ENCODE measurements around the gene ZFPM1.

- TF ChIP-seq ZFP3 (CRISPR knock-in tag; IDR thresholded peaks at IDR 0.05), result no peak
- no peak for TF ChIP-seq RARB (CRISPR knock-in tag; IDR thresholded peaks at IDR 0.05)
- TF ChIP-seq ISL1 (CRISPR knock-in tag; IDR thresholded peaks at IDR 0.05), result no peak
- TF ChIP-seq CREB5 (CRISPR knock-in tag; IDR thresholded peaks at IDR 0.05; ENCODE audit: low read depth), result no peak
- TF ChIP-seq ESRRG (CRISPR knock-in tag; IDR thresholded peaks at IDR 0.05), result no peak
- TF ChIP-seq SNAI2 (CRISPR knock-in tag; IDR thresholded peaks at IDR 0.05), result no peak
- no peak for TF ChIP-seq CSDC2 (CRISPR knock-in tag; IDR thresholded peaks at IDR 0.05)
- TF ChIP-seq TSHZ2 (CRISPR knock-in tag; IDR thresholded peaks at IDR 0.05), result no peak
- TF ChIP-seq OSR1 (CRISPR knock-in tag; IDR thresholded peaks at IDR 0.05), result no peak
- TF ChIP-seq ZFP30 (CRISPR knock-in tag; IDR thresholded peaks at IDR 0.05), result no peak
- TF ChIP-seq TOX (CRISPR knock-in tag; IDR thresholded peaks at IDR 0.05; ENCODE audit: borderline replicate concordance), result no peak
- TF ChIP-seq BACH2 (CRISPR knock-in tag; IDR thresholded peaks at IDR 0.05; ENCODE audit: borderline replicate concordance), result no peak
- TF ChIP-seq ZC3H10 (CRISPR knock-in tag; IDR thresholded peaks at IDR 0.05), result no peak
Observed at GRCh38 chr16:88535857-88536222, 82.8 kb downstream of the ZFPM1 start.
